ENCODE results near the gene ATP6V0A4.
"Not testable (repeated sequence)": the region's sequence is repeated elsewhere in the genome, so short reads cannot be mapped to it uniquely, and the experiment has no call there.

Gene ATP6V0A4

DNA sequence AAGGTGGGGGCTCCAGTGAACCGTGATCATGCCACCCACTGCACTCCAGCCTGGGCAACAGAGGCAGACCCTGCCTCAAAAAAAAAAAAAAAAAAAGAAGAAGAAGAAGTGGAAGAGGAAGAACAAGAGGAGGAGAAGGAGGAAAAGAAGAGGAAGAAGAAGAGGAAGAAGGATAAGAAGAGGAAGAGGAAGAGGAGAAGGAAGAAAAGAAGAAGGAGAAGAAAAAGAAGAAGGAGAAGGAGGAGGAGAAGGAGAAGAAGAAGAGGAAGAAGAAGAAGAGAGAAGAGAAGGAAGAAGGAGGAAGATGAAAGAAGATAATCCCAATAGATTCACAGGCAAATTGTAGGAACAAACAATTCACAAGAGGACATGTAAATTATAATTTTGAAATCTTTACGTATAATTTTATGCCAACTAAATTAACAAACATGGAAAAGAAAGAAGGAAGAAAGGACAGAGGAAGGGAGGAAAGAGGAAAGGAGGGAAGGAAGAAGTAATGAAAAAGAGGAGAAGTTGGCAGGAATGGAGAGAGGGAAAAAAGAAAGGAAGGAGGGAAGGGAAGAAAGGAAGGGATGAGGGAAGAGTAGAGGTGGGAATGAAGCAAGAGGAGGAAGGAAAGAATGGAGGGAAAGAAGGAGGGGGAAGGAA lies 100.3 kb downstream of the ATP6V0A4 start:
- no peak for DNase-seq

DNA sequence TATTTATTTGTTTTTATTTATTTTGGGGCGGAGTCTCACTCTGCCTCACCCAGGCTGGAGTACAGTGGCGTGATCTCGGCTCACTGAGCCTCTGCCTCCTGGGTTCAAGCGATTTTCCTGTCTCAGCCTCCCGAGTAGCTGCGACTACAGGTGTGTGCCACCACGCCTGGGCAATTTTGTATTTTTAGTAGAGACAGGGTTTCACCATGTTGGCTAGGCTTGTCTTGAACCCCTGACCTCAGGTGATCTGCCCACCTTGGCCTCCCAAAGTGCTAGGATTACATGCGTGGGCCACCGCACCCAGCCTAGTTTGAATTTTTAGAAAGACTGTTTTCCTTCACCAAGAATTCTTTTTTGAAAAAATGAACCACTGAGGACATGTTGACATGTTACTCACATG lies 102.2 kb downstream of the ATP6V0A4 start:
- DNase-seq = not testable (repeated sequence)

DNA sequence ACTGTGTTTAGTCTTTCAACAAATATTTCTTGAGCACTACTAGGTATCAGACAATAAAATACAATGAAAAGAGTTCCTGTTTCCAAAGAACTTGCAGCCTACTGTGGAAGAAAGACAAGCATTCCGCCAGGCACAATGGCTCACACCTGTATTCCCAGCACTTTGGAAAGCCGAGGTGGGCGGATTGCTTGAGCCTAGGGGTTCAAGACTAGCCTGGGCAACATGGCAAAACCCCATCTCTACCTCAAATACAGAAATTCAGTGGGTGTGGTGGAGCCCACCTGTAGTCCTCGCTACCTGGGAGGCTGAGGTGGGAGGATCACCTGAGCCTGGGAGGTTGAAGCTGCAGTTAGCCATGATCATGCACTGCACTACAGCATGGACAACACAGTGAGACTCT lies 102.9 kb downstream of the ATP6V0A4 start:
- no peak for DNase-seq

DNA sequence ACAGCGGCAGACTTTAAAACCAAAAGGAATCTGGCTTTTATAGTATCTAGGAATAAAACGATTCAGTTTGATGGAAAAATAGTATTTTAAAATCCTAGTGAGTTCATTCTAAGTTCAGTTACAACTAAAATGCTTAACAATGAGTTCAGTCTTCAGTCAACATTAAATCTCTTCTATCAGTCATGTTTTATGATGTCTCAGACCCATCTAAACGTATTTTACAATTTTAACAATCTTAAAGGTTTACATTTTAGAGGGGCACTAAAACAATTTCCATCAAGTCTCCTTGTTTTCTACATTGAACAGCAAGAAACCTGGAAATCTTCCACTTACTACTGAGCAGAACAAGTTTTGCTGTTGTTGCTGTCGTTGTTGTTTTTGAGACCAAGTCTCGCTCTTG lies 106.8 kb downstream of the ATP6V0A4 start:
- no peak for DNase-seq

DNA sequence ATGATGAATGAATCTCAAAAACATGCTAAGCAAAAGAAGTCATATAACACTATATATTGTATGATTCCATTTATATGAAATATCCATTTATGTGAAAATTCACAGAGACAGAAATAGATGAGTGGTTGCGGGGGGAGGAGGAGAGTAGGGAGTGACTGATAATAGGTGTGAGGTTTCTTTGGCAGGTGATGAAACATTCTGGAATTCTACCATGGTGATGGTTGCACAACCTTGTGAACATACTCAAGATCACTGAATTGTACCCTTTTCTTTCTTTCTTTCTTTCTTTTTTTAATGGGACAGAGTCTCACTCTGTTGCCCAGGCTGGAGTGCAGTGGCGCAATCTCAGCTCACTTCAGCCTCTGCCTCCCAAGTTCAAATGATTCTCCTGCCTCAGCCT lies 107.5 kb downstream of the ATP6V0A4 start:
- DNase-seq = no peak

DNA sequence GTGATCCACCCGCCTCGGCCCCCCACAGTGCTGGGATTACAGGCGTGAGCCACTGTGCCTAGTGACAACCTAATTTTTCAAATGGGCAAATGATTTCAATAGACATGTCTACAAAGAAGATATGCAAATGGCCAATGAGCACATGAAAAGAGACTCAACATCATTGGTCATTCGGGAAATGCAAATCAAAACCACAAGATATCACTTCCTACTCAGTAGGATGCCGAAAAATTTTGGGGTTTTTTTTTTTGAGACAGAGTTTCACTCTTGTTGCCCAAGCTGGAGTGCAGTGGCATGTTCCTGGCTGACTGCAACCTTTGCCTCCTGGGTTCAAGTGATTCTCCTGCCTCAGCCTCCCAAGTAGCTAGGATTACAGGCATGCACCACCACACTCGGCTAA lies 110.0 kb downstream of the ATP6V0A4 start:
- not testable (repeated sequence) for DNase-seq

DNA sequence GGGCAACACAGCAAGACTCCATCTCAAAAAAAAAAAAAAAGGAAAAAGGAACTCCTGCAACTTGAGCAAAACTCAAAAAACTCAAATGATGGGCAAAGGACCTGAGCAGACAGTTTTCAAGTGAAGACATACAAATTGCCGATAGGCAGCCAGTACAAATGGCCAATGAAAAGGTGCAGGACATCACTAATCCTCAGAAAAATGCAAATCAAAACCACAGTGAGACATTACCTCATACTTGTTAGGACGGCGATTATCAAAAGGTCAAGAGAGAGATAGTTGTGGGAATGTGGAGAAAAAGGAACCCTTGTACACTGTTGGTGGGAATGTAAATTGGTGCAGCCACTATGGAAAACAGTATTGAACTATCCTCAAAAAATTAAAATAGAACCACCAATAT lies 113.7 kb downstream of the ATP6V0A4 start:
- no peak for DNase-seq

DNA sequence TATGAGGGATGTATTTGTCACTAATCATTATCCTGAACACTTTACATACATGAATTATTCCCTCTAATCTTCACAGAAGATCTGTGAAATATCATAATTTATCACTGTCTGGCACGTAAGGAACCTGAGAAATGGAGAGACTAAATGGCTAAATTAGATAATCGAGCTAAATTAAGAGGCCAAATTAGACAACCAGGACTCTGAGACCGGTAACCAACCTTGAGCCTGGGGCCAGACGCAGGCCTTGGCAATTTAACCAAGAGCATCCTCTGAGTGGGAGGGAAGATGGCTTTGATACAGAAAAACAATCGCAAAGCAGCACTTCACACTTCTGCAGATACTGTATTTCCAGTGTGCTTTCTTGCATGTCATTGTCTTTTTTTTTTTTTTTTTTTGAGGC lies 118.2 kb downstream of the ATP6V0A4 start:
- no peak for DNase-seq

DNA sequence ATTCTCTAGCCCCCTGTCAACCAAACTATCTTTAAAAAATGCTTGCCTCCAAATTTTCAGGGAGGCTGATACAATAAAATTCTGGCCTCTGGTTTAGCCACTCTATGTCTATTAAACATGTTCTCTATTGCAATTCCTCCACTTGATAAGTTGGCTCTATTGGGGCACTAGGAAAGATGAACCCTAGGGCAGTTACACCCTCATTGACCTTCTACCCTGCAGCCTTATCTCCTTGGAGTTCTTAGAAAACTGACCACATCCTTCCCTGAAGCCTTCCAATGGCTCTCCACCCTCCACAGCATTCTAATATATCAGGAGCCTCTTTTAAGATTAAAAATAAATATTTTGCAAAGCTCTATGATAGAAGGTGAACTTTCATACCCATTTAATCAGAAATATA lies 127.4 kb downstream of the ATP6V0A4 start:
- no peak for DNase-seq

DNA sequence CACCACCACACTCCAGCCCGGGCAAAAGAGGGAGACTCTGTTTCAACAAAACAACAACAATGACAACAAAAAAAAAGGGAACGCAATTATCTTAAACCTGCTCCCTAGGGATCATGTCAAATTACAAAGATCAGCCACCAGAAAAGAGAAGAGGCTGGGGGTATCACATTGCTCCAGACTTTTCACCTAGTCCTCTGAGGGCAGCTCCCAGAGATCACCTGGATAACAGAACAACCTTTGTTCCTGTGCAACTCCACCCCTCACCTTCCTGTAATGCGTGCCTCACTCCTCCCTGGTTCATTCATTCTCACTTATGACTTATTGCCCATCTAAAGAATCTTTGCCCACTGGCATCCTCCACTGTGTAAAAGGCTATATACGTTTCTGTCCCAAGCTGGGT lies 128.6 kb downstream of the ATP6V0A4 start:
- no peak for DNase-seq

DNA sequence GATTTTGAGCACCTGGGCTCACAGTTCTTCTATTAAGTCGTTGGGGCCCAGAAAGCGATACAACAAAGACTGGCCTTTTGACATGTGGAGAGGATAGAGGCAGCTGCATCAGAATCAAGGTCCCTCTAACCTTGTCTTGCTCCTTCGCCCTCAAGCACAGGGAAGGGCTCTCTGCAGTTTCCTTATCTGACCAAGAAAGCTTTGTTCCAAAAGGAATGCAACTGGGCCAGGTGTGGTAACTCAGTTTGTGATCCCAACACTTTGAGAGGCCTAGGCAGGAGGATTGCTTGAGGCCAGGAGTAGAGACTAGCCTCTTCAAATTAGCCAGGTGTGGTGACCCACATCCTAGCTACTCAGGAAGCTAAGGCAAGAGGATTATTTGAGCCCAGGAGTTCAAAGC lies 129.1 kb downstream of the ATP6V0A4 start:
- DNase-seq = no peak

DNA sequence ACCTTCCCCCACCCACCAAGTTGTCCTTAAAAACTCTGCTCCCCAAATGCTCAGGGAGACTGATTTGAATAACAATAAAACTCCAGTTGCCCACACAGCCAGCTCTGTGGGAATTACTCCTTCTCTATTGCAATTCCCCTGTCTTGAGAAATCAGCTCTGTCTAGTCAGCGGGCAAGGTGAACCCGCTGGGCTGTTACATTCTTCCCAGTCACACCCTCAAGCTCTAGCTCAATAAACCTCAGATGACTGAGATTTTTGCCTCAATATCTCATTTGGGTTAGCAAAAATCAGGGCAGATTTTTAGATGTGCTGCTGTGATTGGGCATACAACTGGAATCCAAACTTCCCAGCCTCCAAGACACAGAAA lies 129.8 kb downstream of the ATP6V0A4 start:
- DNase-seq = no peak

DNA sequence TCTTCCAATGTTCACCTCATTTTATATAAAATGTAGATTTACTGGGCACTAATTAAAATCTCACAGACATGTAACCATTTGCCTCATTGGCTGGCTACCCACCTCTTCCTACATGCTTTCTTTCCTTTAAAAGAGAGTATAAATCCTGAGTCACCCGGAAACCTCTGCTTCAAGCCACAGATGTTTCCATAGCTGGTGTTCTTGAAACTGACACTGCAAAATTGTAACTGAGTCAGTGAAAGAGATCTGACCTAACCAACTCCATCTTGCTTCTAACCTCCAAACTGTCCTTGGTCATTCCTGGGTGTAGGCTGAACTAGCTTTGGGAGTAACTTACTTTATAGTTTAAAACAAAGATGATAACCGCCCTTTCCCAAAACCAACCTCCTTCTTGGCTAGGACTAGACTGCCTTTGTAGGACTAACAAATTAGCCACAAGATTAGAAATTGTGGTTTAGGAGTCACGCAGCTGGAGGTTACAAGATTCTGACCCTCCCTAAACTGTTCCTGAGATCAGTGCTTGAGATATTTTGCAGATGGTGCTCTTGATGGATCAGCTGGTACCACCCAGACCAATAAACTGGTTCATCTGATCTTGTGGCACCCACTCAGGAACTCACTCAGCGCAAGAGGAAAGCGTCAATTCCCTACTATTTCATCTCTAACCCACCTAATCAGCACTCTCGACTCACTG lies 130.3 kb downstream of the ATP6V0A4 start:
- no peak for DNase-seq

DNA sequence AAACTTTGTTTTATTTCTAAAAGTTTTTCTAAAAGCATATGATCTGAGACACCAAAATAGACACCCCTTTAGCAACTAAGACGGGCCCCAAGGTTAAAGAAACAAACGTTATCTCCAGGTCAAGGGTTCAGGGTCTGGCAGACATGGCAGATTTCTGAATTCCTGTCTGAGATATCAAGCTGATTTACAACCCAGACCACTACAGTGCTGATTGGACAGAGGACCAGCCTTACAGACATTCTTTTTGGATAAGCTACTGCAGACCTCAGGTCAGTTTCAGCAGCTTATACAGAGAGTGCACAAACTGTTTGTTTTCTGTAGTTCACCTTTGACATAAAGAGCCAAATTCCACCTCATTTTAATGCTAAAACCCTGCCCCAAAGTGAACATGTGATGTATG lies 131.6 kb downstream of the ATP6V0A4 start:
- DNase-seq = no peak

DNA sequence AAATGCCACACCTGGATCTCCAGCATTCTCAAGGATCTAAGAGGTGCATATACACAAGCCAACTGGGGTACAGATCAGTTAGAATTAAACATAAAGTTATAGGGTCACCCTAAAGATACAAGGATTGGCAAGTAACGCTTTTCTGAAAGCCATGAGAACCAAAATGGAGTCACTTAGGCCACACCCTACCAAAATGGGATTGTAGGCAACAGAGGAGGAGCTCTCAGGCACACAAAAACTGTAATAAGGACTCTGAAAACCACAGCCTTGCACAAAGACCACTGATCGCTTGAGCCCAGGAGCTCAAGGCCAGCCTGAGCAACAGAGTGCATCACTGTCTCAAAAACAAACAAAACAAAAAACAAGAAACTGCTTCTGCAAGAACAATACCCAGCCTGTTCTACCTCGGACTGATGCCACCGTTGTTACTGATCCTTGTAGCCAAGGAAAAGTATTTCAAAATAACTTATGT lies 132.3 kb downstream of the ATP6V0A4 start:
- no peak for DNase-seq

DNA sequence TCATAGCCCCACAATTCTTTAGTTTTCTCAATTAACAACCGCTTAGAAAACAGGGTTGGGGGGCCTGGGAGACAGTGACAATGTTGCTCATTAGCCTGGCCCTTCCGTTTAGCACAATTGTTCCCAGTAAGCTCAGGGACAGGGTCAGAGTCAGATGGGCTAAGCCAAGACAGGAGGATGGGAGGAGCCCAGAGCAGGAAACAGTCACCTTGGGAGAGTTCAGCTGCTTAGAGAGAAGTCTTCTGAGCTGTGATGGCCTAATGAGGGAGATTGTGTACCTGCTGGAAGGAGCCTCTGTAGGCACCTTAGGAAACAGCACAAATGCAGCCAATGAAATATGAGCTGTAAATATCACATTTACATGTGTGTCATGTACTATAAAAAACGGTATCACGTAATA lies 132.7 kb downstream of the ATP6V0A4 start:
- DNase-seq = no peak

DNA sequence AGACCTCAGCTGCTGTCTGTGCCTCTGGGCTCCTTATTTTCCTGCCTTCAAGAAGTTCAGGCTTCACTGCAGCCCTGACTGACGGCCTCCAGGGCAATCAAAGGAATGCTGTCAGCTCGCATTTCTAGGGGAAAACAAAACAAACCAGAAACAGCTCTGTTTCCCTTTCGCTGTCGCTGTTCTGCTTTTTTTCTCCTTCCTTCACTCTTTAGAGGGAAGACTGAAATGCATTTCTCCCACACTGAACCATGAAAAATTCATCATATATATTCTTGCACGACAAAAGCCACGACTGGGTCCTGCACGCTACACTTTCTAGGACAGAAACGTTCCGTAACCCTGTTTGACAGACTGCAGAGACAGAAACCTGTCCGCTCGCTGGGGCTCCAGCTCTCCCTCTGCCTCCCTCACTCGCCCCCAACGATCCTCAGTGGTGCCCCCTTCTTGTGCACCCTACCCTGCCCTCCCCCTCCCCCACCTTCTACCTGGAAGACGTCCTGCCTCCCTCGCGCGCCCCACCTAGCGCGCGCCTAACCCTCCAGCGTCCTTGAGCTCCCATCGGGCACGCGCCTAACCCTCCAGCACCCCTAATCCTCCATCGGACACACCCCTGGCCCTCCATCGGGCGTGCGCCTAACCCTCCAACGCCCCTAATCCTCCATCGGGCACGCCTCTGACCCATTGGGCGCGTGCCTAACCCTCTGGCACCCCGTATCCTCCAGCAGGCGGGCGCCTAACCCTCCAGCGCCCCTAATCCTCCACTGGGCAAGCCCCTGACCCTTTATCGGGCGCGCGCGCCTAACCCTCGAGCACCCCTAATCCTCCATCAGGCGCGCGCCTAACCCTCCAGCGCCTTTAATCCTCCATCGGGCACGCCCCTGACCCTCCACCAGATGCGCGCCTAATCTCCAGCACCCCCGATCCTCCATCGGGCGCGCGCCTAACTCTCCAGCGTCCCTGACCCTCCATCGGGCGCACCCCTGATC lies 134.0 kb downstream of the ATP6V0A4 start:
- DNase-seq = no peak

DNA sequence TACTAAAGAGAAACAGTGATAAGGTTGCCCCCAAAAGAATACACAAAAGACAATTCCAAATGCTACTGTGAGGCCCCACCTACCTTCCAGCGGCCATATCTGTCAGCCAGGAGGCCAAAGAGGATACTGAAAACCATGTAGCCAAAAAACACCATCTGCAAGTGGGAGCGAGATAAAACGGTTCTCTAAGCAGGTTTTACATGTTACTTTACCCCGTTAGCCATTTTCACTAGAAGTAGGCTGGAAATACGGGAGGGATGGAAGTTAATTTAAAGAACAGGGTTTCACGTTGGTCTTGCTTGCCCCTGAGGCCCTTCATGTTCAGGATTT lies 135.0 kb downstream of the ATP6V0A4 start:
- DNase-seq = no peak

DNA sequence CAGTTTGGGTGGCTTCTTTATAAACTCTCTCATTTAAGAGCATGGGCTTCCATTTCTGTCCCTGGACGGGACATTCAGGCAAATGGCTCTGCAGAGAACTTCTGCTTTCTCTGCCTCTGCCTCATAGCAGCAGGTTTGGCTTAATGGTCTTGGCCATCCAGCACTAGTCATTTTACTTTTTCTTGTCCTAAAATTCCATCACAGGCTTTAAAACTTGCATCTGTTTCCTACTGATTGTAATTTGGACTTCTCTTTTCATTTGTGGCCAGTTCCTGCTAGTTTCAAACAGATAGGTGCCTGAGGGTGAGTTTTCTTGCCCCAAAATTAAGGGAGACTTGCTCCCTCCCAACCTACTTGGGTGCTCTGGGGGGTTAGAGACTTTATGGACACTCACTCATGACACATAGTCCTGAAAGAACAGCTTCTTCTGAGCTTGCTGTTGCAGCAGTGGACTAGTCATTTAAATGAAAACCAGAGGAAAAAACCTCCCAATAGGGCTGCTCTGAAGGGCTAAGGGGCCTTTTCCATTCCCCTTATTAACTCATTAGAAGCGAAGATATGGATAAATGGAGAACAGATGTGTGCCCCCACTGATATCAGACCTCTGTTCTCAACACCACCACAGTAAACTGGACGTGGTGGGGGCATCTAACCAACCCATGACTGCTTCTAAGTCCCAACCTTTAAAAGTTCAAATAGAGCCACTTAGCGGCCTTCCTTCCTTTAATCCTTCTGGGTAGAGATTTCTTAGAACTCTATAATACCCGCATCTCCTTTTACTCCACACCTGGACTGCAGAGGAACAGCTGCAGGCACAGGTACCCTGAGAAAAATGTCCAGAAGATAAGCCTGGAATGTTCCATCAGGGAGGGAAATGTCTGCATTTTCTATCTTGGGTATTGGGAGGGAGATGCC lies 135.7 kb downstream of the ATP6V0A4 start:
- DNase-seq = no peak

DNA sequence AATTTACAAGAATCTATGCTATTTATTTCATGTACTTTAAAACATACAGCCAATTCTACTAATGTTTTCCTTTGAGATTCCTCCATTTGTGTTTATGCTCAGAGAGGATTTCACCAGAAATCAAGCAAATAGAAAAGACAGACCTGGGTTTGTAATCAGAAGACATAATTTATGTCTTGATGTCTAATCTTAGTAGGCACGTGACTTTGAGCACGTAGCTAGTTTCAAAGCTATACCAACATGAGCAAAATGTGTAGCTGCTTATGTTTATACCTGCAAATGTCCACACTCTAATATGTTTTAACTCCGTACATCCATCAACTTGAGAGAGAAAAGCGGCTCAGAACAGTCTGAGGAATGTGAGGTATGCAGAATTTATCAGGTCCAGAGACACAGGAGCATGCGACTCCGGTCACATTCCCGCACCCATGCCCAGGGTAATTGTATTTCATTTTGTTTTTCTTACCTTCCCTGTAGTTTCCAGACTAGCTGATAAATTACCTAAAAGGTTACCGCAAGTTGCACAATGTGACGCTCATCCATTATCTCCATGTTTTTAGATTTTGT lies 136.8 kb downstream of the ATP6V0A4 start:
- DNase-seq = no peak

DNA sequence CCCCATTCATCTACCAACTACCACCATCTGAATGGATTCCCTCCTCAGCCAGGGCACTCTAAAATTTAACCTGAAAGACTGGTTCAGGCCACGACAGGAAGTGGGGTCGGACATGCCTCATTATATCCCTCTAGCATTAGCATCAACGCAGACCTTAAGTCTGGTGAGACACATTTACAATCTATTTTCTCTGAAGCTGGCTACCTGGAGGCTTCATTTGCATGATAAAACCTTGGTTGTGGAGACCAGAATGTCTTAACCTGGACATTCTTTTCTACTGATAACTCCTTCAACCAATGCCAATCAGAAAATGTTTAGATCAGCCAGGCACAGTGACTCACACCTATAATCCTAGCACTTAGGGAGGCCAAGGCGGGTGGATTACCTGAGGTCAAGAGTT lies 139.1 kb downstream of the ATP6V0A4 start:
- DNase-seq = no peak

DNA sequence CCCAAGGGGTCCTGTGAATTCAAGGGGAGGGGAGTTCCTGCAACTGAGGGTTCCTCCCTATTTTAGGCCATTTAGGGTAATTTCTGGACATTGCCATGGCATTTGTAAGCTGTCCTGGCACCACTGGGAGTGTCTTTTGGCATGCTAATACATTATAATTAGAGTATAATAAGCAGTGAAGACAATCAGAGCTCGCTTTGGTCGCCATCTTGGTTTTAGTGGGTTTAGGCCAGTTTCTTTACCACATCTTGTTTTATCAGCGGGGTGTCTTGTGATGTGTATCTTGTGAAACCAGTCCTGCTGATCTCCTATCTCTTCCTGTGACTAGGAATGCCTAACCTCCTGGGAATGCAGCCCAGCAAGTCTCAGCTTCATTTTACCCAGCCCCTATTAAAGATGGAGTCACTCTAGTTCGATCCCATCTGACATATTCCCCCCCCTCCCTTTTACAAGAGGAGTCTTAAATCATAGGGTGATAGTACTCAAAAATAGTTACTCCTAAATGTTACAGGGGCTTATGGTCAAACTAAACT lies 140.1 kb downstream of the ATP6V0A4 start:
- no peak for DNase-seq
